GM18861 (cell line): ENCODE results near the gene SYNGR2.
A peak's percentile ranks its signal among the peaks of the same experiment; 100 is the strongest.

Experiments used
- ATAC-seq: cut with Tn5 transposase; IDR thresholded peaks from one replicate; pipeline ENCODE4 v1.9.1; 2021; ENCODE audit not compliant: unreplicated experiment

SYNGR2 gene

DNA sequence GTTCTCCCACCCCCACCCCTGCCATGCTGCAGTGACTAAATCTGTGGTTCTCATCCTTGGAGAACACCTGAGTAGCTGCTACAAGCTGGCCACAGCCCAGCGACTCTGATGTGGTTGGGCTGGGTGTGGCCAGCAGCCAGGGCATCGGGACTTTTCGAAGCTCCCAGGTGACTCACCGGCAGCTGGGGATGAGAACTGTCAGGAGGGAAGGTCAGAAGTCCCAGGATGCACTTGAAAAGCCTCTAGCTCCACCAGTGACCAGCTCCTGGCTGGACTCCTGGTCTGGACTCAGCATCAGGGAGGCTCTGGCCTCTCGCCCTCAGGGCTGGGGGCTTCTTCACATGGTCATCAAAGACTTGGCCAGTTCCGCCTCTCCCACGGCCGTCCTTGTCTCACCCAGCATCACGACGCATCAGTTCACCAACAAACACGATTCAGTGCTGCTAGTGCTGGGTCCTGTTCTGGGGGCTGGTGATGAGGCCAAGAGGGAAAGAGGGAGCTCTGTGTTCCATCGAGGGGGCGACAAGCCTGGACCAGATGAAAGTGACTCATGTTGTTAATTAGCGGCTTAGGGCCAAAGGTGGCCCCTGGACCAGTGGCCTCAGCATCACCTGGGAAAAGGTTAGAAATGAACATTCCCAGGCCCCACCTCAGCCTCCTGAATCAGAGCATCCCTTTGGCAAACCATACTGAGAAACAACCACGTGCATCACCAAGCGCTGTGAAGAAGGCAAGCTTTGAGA is 26.1 kb upstream of the SYNGR2 start:
- ATAC-seq = no peak

DNA sequence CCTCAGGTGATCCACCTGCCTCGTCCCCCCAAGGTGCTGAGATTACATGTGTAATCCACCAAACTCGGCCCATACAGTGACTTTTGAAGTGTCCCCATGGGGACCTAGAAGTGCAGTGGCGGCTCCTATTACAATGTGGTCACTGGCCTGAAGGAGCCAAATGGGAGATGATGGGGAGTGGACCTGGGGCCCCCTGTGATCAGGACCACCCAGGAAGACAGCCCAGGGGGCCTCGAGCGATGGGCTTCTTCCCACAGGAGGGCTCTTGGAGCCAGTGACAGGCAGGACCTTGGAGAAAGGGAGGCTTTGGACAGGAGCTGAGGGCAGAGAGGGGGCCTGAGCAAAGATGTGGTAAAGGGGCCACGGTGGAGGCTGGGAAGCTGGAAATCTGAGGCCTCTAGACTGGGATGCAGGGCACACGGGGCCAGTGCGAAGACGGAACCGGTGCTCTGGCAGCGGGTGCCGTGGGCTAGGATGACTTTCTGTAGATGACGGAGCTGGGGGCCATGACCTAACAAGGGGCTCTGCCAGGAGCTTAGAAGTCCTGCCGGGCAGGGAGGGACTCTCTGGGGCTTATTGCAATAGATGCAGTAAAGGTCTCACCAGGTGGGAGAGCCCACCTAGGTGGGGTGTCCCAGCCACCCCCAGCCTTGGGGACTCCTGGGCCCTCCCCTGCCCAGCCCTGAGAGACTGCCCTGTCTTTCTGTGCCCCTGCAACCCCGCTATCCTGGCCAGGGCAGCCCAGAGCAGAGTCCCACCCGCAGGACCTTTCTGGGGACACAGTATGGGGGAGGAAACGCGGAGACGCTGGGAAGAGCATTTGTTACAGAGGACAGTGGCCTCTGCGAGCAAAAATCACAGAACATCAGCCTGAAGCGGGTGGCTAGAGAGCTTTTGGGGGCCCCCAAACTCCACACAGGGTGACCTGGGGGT is 24.9 kb upstream of the SYNGR2 start:
- no peak for ATAC-seq

DNA sequence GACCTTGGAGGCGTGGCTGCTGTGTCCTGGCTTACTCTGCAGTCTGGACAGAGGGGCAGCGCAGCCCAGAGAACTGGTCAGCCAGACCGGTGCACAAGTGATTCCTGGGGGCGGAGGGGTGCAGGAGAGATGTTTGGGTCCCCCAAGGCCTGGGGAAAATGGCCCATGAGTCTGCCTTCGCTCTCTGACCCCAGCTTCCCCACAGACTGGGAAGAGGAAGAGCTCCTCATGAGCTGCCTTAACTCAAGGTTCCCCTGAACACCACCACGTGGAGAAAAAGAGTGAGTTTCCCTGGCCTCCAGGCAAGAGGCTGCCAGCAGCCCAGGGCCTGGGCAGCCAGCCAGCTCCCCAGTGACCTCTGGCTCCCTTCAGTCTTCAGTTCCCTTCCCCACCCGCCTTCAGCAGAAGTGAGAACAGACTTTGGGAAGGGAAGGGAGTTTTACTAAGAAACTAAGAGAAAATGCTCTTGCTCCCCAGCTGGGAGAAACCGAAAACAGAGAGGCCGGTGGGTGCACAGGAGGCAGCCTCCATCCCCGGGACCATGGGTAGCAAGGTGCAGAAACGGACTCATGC is 24.1 kb upstream of the SYNGR2 start:
- no peak for ATAC-seq

DNA sequence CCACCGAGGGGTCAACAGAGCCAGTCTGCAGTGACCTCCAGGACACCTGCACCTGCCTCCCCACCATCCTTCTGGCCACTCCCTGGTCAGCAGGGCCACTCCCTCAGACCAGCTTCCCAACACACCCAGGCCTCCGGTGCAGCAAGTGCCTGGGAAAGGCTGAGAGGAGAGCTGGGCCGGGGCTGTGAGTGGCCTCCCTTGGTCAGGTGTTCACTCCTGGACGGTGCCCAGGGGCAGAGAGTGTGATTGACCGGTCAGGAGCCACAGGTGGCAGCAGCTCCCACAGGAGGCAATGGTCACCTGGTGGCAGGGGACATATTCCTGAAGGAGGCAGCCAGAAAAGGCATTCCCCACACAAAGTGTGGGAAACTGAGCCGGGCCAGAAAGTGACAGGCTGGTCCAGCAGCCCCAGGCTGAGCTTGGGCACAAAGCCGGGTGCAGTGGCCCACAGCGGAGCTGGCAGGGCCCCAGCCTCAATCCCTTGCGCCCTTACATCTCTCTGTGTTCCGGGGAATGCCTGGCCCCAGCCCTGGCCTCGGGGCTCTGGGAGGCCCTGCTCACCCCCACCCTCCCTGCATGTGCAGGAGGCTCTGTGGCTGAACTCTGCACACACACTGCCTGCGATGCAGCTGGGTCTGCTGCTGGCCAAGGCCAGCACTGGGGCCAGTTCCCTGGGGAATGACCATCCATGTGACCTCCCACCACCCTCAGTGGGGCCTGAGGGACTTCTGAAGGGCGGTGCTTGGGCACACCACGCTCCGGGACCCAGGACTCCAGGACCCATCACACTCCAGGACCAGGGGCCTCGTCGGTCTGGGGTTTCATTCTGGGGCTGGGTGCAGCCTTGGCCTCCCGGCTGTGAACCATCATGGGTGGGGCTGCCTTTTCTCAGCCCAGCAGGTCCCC is 23.4 kb upstream of the SYNGR2 start:
- ATAC-seq = no peak

DNA sequence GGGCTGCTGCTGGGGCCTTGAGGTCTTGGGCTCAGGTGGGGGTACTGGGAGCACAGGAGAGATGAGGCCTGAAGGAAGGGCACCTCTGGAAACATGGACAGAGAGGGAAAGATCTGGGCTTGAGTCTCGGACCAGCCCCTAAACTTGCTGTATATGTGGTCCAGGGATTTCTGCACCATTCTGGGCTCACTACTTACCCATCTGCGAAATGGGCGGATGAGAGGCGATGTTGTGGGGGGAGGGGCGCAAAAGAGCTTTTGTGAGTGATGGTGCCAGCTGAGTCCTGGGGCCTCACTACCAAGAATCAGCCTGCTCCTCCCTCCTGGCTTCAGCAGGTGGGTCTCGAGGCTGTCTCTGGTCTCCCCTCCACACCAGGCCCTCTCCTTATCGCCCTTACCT is 21.9 kb upstream of the SYNGR2 start:
- ATAC-seq = no peak

DNA sequence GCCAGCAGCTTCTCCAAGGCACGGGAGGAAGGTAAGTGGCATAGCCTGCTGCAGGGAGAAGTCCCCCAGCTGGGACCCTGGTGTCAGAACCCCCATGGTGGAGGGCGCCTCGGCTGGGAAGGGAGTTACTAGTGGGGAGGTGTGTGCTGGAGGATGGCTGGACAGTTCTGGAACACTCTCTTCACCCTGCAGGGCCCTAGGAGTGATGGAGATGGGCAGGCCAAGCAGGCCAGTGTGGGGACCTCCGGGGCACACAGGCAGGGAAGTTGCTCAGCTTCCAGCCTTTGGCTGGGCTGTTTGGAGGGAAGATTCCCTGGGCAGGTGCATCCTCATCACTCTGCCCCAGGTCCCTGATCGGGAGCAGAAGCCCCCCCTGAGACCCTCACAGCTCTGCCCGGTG is 21.5 kb upstream of the SYNGR2 start:
- ATAC-seq = no peak

DNA sequence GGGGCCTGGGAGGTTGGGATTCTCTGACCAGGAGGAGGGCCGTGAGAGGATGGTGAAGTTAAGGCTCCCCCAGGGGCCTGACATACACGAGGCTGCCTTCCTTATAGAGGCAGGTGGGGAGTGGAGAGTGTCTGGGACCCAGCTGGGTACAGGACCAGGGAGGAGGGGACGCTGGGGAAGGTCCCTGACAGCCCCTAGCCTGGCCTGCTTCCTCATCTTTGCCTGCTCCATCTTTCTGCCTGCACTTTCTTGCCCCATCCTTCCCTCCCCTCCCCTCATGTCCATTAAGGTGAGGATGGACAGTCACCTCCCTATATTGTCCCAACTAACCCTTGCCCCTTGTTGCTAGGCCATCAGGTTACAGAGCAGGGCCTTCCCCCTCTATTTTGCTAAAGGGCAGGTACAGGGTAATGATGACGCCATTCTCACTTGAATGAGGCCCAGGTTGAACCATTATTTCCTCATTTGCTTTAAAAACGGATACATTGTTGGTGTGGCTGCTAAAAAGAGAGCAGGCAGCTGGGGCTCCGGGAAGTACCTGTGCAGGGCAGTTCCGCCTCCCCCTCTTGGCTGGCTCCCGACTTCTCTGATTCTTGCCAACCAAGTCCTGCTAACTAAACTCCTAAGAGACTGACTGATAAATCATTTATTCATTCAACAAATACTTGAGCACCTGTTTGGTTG is 20.9 kb upstream of the SYNGR2 start:
- ATAC-seq = no peak

DNA sequence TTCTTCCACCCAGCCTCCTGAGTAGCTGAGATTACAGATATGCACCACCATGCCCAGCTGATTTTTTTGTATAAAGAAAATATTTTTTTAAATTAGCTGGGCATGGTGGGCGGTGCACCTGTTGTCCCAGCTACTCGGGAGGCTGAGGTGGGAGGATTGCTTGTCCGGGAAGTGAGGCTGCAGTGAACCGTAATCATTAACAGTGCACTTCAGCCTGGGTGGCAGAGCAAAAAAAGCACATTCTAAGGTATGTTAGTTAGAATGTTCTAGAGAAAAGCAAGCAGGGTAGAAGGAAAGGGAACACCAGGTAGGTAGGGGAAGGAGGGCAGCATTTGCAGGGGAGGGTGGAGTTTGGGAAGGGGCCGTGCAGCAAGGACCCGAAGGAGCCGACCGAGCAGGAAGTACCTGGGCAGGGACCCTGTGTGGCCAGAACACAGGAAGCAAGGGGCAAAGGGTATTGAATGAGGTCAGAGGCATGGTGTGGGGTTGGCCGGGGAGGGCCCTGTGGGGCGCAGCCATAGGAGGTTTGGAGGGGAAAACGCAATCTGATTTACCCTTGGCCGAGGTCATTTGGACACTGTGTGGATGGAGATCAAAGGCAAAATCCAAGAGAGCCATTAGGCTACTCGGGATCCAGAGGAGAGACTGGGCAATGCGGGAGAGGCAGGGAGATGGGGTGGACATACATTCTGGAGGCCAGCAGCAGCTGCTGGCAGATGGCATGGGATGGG is 19.9 kb upstream of the SYNGR2 start:
- no peak for ATAC-seq

DNA sequence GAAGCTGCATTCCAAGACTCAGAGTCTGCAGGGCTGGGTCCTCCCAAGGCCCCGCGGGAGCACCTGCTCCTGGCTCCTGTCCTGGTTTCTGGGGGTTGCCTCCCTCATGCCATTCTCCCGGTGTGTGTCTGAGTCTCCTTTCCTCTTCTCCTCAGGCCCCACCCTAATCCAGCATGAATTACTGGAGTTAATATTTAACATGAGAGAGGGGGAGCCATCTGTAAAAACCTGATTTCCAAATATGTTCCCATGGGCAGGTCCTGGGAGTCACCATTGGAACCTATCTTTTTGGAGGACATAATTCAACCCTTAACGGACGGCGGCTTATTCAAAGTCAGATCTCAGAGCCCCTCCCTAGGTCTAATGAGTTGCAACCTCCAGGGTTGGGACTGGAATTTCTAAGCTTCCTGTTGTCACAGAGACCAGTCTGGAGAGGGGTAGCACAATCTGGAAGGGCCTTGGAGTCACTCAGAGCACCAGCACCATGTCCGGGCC is 16.8 kb upstream of the SYNGR2 start:
- no peak for ATAC-seq

DNA sequence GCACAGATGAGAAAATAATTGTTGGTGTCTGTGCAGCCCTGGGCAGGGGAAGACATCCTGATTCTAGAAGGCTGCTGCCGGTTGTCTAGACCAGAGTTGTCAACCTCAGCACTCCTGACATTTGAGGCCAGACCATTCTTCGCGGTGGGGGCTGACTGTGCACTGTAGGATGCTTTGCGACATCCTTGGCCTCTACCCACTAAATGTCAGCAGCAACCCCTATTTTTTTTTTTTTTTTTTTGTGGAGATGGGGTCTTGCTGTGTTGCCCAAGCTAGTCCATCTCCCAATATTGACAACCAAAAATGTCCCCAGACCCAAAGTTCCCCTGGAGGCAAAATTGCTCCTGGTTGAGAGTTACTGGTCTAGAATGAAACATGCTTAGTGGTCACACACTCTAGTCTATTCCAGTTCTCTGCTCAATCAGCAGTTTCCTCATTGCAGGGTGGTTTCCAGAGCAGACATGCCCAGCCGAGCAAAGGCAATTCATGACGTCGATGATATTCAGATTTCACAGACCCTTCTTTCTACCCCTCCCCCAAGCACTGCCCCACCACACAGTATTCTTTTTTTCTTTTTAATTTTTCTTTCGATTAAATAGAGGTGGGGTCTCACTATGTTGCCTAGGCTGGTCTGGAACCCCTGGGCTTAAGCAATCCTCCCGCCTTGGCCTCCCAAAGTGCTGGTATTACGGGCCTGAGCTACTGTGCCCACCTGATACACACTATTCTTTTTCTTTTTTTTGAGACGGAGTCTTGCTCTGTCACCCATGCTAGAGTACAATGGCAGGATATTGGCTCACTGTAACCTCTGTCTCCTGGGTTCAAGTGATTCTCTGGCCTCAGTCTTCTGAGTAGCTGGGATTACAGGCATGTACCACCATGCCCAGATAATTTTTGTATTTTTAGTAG is 13.2 kb upstream of the SYNGR2 start:
- peak; percentile 51 for ATAC-seq

DNA sequence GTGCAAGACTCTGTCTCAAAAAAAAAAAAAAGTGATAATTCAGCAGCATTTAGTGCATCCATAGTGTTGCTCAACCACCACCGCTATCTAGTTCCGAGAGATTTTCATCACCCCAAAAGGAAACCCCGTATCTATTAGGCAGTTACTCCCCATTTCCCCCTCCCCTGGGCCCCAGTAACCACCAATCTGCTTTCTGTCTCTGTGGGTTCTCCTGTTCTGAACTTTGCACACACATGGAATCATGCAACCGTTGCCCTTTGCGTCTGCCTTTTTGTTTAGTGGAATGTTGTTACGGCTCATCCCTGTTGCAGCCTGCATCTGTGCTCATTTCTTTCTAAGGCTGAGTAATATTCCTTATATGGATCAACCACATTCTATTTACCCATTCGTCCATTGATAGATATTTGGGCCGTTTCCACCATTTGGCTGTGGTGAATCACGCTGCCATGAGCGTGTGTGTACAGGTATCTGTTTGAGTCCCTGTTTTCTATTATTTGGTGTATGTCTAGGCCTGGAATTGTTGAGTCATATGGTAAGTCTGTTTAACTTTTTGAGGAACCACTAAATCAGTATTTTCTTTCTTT is 8.7 kb upstream of the SYNGR2 start:
- ATAC-seq = peak; percentile 41

DNA sequence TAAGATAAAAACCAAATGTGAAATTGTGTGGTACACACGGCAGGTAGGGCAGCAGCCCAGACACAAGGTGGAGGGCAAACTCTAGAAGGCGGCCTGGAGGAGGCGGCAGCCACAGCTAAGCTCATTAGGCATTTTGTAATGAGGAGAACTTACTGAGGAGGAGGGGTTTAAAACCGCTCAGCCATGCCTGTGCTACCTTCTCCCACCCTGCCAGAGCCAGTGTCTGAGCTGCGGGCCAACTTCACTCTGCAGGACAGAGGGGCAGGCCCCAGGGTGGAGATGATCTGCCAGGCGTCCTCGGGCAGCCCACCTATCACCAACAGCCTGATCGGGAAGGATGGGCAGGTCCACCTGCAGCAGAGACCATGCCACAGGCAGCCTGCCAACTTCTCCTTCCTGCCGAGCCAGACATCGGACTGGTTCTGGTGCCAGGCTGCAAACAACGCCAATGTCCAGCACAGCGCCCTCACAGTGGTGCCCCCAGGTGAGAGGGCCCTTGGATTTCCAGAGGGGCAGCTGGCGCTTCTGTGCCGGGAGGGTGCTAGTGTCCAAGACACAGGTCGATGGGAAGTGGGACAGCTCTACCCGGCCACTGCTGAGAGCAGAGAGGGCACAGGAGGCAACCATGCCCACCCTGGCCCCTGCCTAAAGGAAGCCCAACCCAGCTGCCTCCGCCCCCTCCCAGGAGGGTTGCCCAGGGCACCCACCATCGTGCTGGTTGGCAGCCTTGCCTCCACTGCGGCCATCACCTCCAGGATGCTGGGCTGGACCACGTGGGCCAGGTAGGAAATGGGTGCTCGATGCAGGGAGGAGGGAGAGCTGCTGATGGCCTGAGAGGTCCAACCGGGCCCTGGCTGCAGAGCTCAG is 4.3 kb upstream of the SYNGR2 start:
- ATAC-seq = no peak

DNA sequence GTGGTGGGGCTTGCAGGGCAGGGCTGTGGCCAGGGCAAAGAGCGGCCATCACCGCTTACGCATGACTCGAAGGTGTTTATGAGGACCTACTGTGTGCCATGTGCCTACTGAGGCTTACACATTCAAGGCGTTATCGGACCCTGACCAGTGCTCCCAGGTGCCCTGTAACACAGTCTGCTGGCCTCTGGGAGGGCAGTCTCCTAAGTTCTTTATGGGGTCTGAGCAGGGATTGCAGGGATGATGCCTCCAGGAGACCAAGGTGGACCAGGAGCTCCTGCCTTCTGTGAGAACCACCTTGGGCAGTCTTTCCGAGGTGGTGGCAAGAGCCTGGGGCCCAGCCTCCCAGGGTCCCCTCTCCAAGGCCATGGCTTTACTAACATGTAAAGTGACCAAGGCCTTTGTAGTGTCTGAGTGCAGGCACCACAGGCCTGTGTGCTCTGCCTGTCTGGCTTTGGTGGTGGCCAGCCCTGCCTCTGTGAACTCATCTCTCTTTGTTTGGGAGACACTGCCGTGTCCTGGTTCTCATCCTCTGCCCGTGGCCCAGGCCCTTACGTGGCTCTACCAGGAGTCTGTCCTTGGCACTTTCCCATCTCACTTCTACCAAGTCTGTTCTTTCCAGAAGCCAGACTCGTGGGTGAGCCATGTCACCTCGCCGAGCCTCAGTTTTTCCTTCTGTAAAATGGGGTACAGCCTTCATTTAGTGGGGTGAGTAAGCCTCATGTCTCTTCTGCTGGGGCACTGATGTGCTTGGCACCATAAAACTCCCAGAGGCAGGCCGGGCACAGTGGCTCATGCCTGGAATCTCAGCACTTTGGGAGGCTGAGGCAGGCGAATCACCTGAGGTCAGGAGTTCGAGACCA is 3.4 kb upstream of the SYNGR2 start:
- ATAC-seq = no peak

DNA sequence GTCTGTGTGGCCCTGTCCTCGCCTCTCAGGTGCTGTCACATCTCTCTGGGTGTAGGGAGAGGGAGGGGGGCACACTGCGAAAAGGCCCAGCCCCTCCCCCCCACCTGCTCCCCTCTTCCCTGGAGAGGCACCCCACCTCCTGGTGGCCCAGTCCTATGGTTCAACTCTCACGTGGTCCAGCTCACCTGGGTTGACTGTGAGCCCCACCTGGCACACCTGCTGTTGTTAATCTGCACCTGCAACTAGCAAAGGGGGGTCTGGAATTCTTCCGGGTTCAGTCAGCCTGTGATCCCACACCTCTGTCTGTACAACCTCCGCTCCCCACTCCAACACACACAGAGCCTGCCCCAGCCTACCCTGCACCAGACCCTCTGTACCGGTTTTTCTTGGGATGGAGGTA is 2.0 kb upstream of the SYNGR2 start:
- no peak for ATAC-seq

DNA sequence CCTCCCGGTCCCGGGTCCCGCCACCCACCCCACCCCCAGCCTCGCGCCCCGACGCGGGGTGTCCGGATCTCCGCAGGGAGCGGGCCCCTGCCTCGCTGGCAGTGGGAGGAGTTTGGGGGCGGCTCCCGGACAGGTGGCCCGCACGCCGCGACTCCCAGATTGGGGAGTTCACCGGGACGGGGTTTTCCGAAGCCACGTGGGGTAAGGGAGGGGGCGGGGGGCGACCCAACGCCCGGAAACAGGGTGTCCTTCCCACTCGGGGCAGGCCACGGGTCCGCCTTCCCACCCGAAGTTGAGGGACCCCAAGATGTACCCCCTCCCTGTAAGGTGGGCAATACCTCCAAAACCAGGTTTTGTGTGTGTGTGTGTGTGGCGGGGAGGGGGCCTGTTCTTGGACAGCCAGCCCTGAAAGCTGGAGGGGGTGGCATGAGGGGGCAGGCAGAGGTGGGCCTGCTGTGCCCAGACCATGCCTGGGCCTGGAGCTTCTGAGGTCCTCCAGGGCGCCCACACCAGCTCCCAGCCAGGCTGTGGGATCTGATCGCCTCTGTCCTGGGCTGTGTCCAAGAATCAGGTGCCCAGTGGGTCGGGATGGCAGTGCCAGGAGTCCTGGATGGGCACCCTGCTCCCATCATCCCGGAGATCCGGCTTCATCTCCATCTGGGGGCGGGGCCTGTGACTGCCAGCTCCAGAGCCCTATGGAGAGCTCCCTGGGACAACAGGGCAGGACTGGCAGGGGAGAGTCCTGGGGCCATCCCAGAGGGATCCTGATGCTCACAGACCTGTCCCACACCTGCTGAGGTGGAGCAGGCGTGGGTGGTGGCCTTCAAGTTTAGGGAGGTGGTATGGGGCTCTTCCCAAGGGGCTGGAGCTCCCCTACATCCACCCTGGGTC is 767 bp downstream of the SYNGR2 start:
- ATAC-seq = peak; percentile 3
